Left ventricle myocardium superior (tissue), 1 donor: Measurements from ENCODE around the gene MAML1. TPM values are rescaled to one million over a fixed set of nuclear protein-coding genes. Genes with fewer than 3 reads are reported as not detected.
"Not testable (repeated sequence)": the region's sequence is repeated elsewhere in the genome, so short reads cannot be mapped to it uniquely, and the experiment has no call there.

Source experiments
- ATAC-seq: fragments of 200-7000 bp; cut with Tn5 transposase; one replicate; pipeline ENCODE4 v1.9.1; 2020; ENCODE audit warnings: mild to moderate bottlenecking, moderate library complexity
- DNase-seq: peaks from one replicate; pipeline ENCODE4 v3.0.0-alpha.2; 2020
- intact Hi-C: fragments of 100-400 bp; cut with micrococcal nuclease; formaldehyde crosslinking; loops from one replicate; pipeline ENCODE4 v1.11.0; 2022
- long read RNA-seq: library from polyadenylated mRNA; unstranded; transcript quantifications from one replicate; pipeline ENCODE4 v2.0.0, GENCODE V29; 2021
- total RNA-seq: library from RNA; stranded (reverse); fragmentation: NEBNext Ultra II Directional; extraction: Animal tissue kit (Norgen Biotek cat#: 25700); gene quantifications from one replicate; pipeline ENCODE4 v1.2.1, GENCODE V29; 2021
- donor health status: DM: no; HTN: yes; CAD: no; lungs with severe emphysema.

The MAML1 gene
- total RNA-seq: 13.5 TPM
- long read RNA-seq, partial matches to known transcripts: 1 of 8 reads
- long read RNA-seq, other reads (novel, unspliced or antisense): 7 of 8 reads

GRCh38 chr5:179732412-179732917 lies at the start of gene MAML1:
TSS of gene MAML1 (plus strand) at chr5:179732822. CDS start at chr5:179733113, 291 bp downstream.
- intact Hi-C loops: loop anchor here (2.0 kb wide), 1 partner anchor 34 kb away; the partner anchor contains the start of gene CANX
- DNase-seq (peak; percentile 100), ATAC-seq (peak; percentile 99)

GRCh38 chr5:179689212-179689611 lies 43.4 kb upstream of the MAML1 start:
- ATAC-seq, DNase-seq, intact Hi-C loops: not testable (repeated sequence)

- intact Hi-C loops: no loop called here
- DNase-seq: no peak
- no peak for ATAC-seq
Observed at GRCh38 chr5:179694561-179694960, 38.1 kb upstream of the MAML1 start.

GRCh38 chr5:179696603-179697002 lies 36.0 kb upstream of the MAML1 start:
- ATAC-seq (no peak), DNase-seq (no peak)
- intact Hi-C loops: no loop called here

- intact Hi-C loops: no loop called here
Observed at GRCh38 chr5:179697108-179697507, 35.5 kb upstream of the MAML1 start.

GRCh38 chr5:179697543-179697942 lies 35.1 kb upstream of the MAML1 start:
- ATAC-seq, DNase-seq, intact Hi-C loops: not testable (repeated sequence)

More at GRCh38 chr5:179697108-179697507, 35.5 kb upstream of the MAML1 start:
- DNase-seq: no peak
- no peak for ATAC-seq

GRCh38 chr5:179697993-179698934 lies 34.4 kb upstream of the MAML1 start:
- ATAC-seq (peak; percentile 95), DNase-seq (peak; percentile 100)
- intact Hi-C loops: loop anchor here (2.0 kb wide), 1 partner anchor 35 kb away; the partner anchor contains the start of gene MAML1

- intact Hi-C loops: loop anchor here (2.0 kb wide), 1 partner anchor 34 kb away; the partner anchor contains the start of gene MAML1
- DNase-seq: no peak
- peak; percentile 15 for ATAC-seq
Observed at GRCh38 chr5:179698935-179699615, 33.5 kb upstream of the MAML1 start, which contains the start of gene CANX. TSS of gene CANX (plus strand) at chr5:179698967. CDS start at chr5:179705682, 6,715 bp downstream.

GRCh38 chr5:179699616-179700237 lies 32.9 kb upstream of the MAML1 start:
- intact Hi-C loops: loop anchor here (2.0 kb wide), 1 partner anchor 33 kb away; the partner anchor contains the start of gene MAML1
- ATAC-seq (no peak), DNase-seq (no peak)

- ATAC-seq (no peak), DNase-seq (no peak)
- intact Hi-C loops: no loop called here
Observed at GRCh38 chr5:179700401-179700918, 32.2 kb upstream of the MAML1 start.

- ATAC-seq (no peak), DNase-seq (no peak)
- intact Hi-C loops: no loop called here
Observed at GRCh38 chr5:179716286-179716685, 16.3 kb upstream of the MAML1 start.

GRCh38 chr5:179720222-179720621 lies 12.4 kb upstream of the MAML1 start:
- intact Hi-C loops: no loop called here
- no peak for DNase-seq
- no peak for ATAC-seq

- intact Hi-C loops: no loop called here
- no peak for DNase-seq
- ATAC-seq: no peak
Observed at GRCh38 chr5:179724163-179724562, 8.5 kb upstream of the MAML1 start.

- ATAC-seq (no peak), DNase-seq (no peak)
- intact Hi-C loops: no loop called here
Observed at GRCh38 chr5:179727106-179727505, 5.5 kb upstream of the MAML1 start.

GRCh38 chr5:179729303-179729702 lies 3.3 kb upstream of the MAML1 start:
- intact Hi-C loops: no loop called here
- ATAC-seq (no peak), DNase-seq (no peak)

- ATAC-seq (no peak), DNase-seq (no peak)
- intact Hi-C loops: no loop called here
Observed at GRCh38 chr5:179729727-179730126, 2.9 kb upstream of the MAML1 start.

- intact Hi-C loops: no loop called here
- DNase-seq (no peak), ATAC-seq (no peak)
Observed at GRCh38 chr5:179730356-179730755, 2.3 kb upstream of the MAML1 start.

GRCh38 chr5:179730852-179731251 lies 1.8 kb upstream of the MAML1 start:
- ATAC-seq (no peak), DNase-seq (no peak)
- intact Hi-C loops: no loop called here
